ENCODE results near the gene TCP11L2. TPM values are rescaled to one million over a fixed set of nuclear protein-coding genes. Genes with fewer than 3 reads are reported as not detected.

Gene TCP11L2
- total RNA-seq, 1 experiment from 2014 or later: 6.1 TPM

- no peak overlapping the region for H2AFZ ChIP-seq (ENCODE audit: low read length)
Measured at GRCh38 chr12:106274012-106274411, 28.5 kb upstream of the TCP11L2 start.

More at GRCh38 chr12:106274012-106274411, 28.5 kb upstream of the TCP11L2 start:
- no peaks in the 10 kb centered on the region for H3K9me3 Mint-ChIP-seq
- no peak overlapping the region for H3K4ac ChIP-seq (ENCODE audit: low read depth, low read length)
- H3K23me2 ChIP-seq (ENCODE audit: insufficient read length, low read depth, low read length, poor library complexity, severe bottlenecking): no peaks in the 10 kb centered on the region
- no peaks in the 10 kb centered on the region for H4K20me1 ChIP-seq (ENCODE audit: control insufficient read depth, insufficient read depth, insufficient read length)
- H3K4me2 ChIP-seq (ENCODE audit: insufficient read depth, insufficient read length, low read length): no peak overlapping the region
- H3K79me1 ChIP-seq (ENCODE audit: insufficient read depth, low read depth, low read length, poor library complexity, severe bottlenecking): no peaks in the 10 kb centered on the region
- H3K27ac ChIP-seq (ENCODE audit: insufficient read length, low read depth, low read length): no peak overlapping the region
- no CpG with 5 or more reads among the region's 6 CpGs for whole genome bisulfite sequencing (ENCODE audit: extremely low coverage, insufficient read length, low lambda C conversion rate)
- no peak overlapping the region for H3K14ac ChIP-seq (ENCODE audit: insufficient read depth, low read length)
- H4K91ac ChIP-seq (ENCODE audit: insufficient read length, low read depth, low read length): no peak overlapping the region
- no peak overlapping the region for H2BK5ac ChIP-seq (ENCODE audit: insufficient read length, low read length)
- H4K8ac ChIP-seq (replicated peaks; ENCODE audit: insufficient read length, low read depth, low read length): no peak overlapping the region
- H3K4me1 Mint-ChIP-seq: peaks cover 2 to 3% of the 10 kb centered on the region in 2 experiments; a peak in 3 of 4 replicates
- H3K4me3 Mint-ChIP-seq: no peak overlapping the region
- TF ChIP-seq, protein P1, sequence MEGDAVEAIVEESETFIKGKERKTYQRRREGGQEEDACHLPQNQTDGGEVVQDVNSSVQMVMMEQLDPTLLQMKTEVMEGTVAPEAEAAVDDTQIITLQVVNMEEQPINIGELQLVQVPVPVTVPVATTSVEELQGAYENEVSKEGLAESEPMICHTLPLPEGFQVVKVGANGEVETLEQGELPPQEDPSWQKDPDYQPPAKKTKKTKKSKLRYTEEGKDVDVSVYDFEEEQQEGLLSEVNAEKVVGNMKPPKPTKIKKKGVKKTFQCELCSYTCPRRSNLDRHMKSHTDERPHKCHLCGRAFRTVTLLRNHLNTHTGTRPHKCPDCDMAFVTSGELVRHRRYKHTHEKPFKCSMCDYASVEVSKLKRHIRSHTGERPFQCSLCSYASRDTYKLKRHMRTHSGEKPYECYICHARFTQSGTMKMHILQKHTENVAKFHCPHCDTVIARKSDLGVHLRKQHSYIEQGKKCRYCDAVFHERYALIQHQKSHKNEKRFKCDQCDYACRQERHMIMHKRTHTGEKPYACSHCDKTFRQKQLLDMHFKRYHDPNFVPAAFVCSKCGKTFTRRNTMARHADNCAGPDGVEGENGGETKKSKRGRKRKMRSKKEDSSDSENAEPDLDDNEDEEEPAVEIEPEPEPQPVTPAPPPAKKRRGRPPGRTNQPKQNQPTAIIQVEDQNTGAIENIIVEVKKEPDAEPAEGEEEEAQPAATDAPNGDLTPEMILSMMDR (conservative IDR thresholded peaks at IDR 0.05): no peak
- no peak overlapping the region for H2BK12ac ChIP-seq (ENCODE audit: insufficient read length, low read depth, low read length)
- no peaks in the 10 kb centered on the region for H3K4me1 ChIP-seq (ENCODE audit: insufficient read depth, low read length)
- no peak overlapping the region for H2BK120ac ChIP-seq (ENCODE audit: low read depth, low read length, poor library complexity, severe bottlenecking)
- no peak overlapping the region for H2BK15ac ChIP-seq (ENCODE audit: low read depth, low read length)
- no peak overlapping the region for H3K18ac ChIP-seq (ENCODE audit: insufficient read length, low read depth, low read length)
- H3K9ac ChIP-seq (ENCODE audit: extremely low read depth, insufficient read length, low read length): no peak overlapping the region
- no peaks in the 10 kb centered on the region for H3K79me2 ChIP-seq (ENCODE audit: insufficient read depth, low read length)
- H3K56ac ChIP-seq (ENCODE audit: insufficient read length, low read depth, low read length): no peak overlapping the region
- H4K5ac ChIP-seq (ENCODE audit: insufficient read length, low read depth, low read length): no peak overlapping the region
- no peaks in the 10 kb centered on the region for H3K9me3 ChIP-seq (ENCODE audit: control insufficient read depth, low read depth, low read length)
- H3K27ac Mint-ChIP-seq: no peak overlapping the region
- H2BK20ac ChIP-seq (ENCODE audit: low read depth, low read length, poor library complexity, severe bottlenecking): no peak overlapping the region
- no peak overlapping the region for H2AK5ac ChIP-seq (ENCODE audit: insufficient read length, low read length)
- H3K27me3 Mint-ChIP-seq (ENCODE audit: low read depth): peaks cover 2% of the 10 kb centered on the region
- no peak overlapping the region for H3K23ac ChIP-seq (ENCODE audit: insufficient read length, low read depth, low read length)
- H3T11ph ChIP-seq (ENCODE audit: low read length): no peak overlapping the region
- no peaks in the 10 kb centered on the region for H3K27me3 ChIP-seq (ENCODE audit: insufficient read depth, low read length)
- DNase-seq: no peak
- no peaks in the 10 kb centered on the region for H3K36me3 Mint-ChIP-seq (ENCODE audit: insufficient read depth in 1 of 3, low read depth in 3 of 3)
